ENCODE measurements around the gene ZBTB12. TPM values are rescaled to one million over a fixed set of nuclear protein-coding genes. Genes with fewer than 3 reads are reported as not detected.

Gene ZBTB12
- total and polyA plus RNA-seq, 2 of the 4 experiments (the other 2 are of a cell fraction) = 2.0 to 8.5 TPM

- 0 out of 2 replicates have a peak, but pooled peaks cover 2% of the 10 kb centered on the region for H4K20me1 ChIP-seq (ENCODE audit: insufficient read depth, low read length)
- H3K9me1 ChIP-seq (ENCODE audit: insufficient read depth, low read length) = 0 out of 2 replicates have a peak, but pooled peaks cover 2% of the 10 kb centered on the region
- no peak overlapping the region for H3K4ac ChIP-seq (ENCODE audit: low read depth, low read length)
- H3K36me3 ChIP-seq (ENCODE audit: control insufficient read depth, insufficient read depth, low read length) = peaks cover 41% of the 10 kb centered on the region
- no peak overlapping the region for H3K4me2 ChIP-seq (ENCODE audit: low read depth, low read length)
- H2BK15ac ChIP-seq (ENCODE audit: low read depth, low read length) = no peak overlapping the region
- no peaks in the 10 kb centered on the region for H3K9me3 ChIP-seq (ENCODE audit: control insufficient read depth, insufficient read depth, low read length)
- H2AFZ ChIP-seq (replicated peaks; ENCODE audit: low read length, poor library complexity) = no peak overlapping the region
- H3K18ac ChIP-seq (ENCODE audit: low read depth, low read length) = no peak overlapping the region
- DNase-seq (no peak), ATAC-seq (ENCODE audit: low read depth) (no peak)
- no peak overlapping the region for H2BK20ac ChIP-seq (ENCODE audit: low read depth, low read length)
- WGBS, 2 experiments (ENCODE audit: extremely low coverage in 2 of 2, insufficient read length in 1 of 2) = 95% methylated on average over 6 of the region's 13 CpGs; no CpG with 5 or more reads in 1 of the 2 experiments
- H2AK9ac ChIP-seq (replicated peaks; ENCODE audit: low read depth, low read length, poor library complexity) = no peak overlapping the region
- H2BK120ac ChIP-seq (ENCODE audit: low read depth, low read length) = no peak overlapping the region
- H4K91ac ChIP-seq (ENCODE audit: insufficient read depth, low read depth, low read length) = no peak overlapping the region
- H3K27me3 ChIP-seq (ENCODE audit: control insufficient read depth, insufficient read depth, low read length) = no peaks in the 10 kb centered on the region
- in situ Hi-C loops (cut with MboI; ENCODE audit: low sequenced_read_pairs) = no loop called here
- no peak overlapping the region for H3K23ac ChIP-seq (ENCODE audit: low read depth, low read length)
- H3K4me1 ChIP-seq (ENCODE audit: control insufficient read depth, insufficient read depth, low read length) = peaks cover 10% of the 10 kb centered on the region
- no peak overlapping the region for H2AK5ac ChIP-seq (ENCODE audit: low read depth, low read length)
- TF ChIP-seq RAD21 (IDR thresholded peaks at IDR 0.05; ENCODE audit: low read length) (no peak), MAFK (IDR thresholded peaks at IDR 0.05; ENCODE audit: low read depth, low read length) (no peak), BHLHE40 (IDR thresholded peaks at IDR 0.05; ENCODE audit: low read depth, low read length) (no peak), NFE2L2 (IDR thresholded peaks at IDR 0.05; ENCODE audit: low read depth, low read length) (no peak), CHD1 (IDR thresholded peaks at IDR 0.05; ENCODE audit: low read depth, low read length) (no peak), RFX5 (IDR thresholded peaks at IDR 0.05; ENCODE audit: low read depth, low read length) (no peak), SMC3 (IDR thresholded peaks at IDR 0.05; ENCODE audit: low read depth, low read length) (no peak), MAZ (IDR thresholded peaks at IDR 0.05; ENCODE audit: borderline replicate concordance, low read depth, low read length) (no peak), RCOR1 (IDR thresholded peaks at IDR 0.05; ENCODE audit: insufficient replicate concordance, low read length) (no peak), MXI1 (IDR thresholded peaks at IDR 0.05; ENCODE audit: borderline replicate concordance, low read depth, low read length) (no peak), CEBPB (IDR thresholded peaks at IDR 0.05; ENCODE audit: low read depth, low read length) (no peak)
- TF ChIP-seq, protein P1, sequence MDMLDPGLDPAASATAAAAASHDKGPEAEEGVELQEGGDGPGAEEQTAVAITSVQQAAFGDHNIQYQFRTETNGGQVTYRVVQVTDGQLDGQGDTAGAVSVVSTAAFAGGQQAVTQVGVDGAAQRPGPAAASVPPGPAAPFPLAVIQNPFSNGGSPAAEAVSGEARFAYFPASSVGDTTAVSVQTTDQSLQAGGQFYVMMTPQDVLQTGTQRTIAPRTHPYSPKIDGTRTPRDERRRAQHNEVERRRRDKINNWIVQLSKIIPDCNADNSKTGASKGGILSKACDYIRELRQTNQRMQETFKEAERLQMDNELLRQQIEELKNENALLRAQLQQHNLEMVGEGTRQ (IDR thresholded peaks at IDR 0.05; ENCODE audit: low read depth, low read length) = no peak
- no peak overlapping the region for H3K4me3 ChIP-seq (ENCODE audit: insufficient read depth, low read depth, low read length)
- intact Hi-C loops (cut with micrococcal nuclease) = no loop called here
- dilution Hi-C loops (cut with HindIII; ENCODE audit: low sequenced_read_pairs, unreplicated experiment) = no loop called here
- no peaks in the 10 kb centered on the region for H3K79me1 ChIP-seq (ENCODE audit: low read depth in 1 of 2, low read length in 2 of 2)
- ChIA-PET CTCF (no interaction called here), POLR2A (ENCODE audit: unreplicated experiment) (no interaction called here)
- H3K9ac ChIP-seq (ENCODE audit: low read depth, low read length) = no peak overlapping the region
- H4K8ac ChIP-seq (ENCODE audit: low read depth in 2 of 2, low read length in 2 of 2) = no peak overlapping the region
- no TSS peak for BruUV-seq (replicated peaks)
- H3K27ac ChIP-seq (ENCODE audit: insufficient read depth, low read length) = no peak overlapping the region
- H3K14ac ChIP-seq (replicated peaks; ENCODE audit: low read depth, low read length) = no peak overlapping the region
- no peak overlapping the region for H2BK5ac ChIP-seq (ENCODE audit: low read depth, low read length, poor library complexity, severe bottlenecking)
- H3K56ac ChIP-seq (ENCODE audit: extremely low read depth, insufficient read depth, low read length) = no peak overlapping the region
- H4K5ac ChIP-seq (ENCODE audit: low read depth, low read length) = no peak overlapping the region
Observed at GRCh38 chr6:31879143-31879542, 22.7 kb downstream of the ZBTB12 start.

All from IMR-90 (cell line).